ENCODE measurements around the gene WDR41. TPM values are rescaled to one million over a fixed set of nuclear protein-coding genes. Genes with fewer than 3 reads are reported as not detected.
"Not testable (repeated sequence)": the region's sequence is repeated elsewhere in the genome, so short reads cannot be mapped to it uniquely, and the experiment has no call there.

The WDR41 gene
- total RNA-seq, 1 experiment from 2014 or later, result 54.1 TPM

DNA sequence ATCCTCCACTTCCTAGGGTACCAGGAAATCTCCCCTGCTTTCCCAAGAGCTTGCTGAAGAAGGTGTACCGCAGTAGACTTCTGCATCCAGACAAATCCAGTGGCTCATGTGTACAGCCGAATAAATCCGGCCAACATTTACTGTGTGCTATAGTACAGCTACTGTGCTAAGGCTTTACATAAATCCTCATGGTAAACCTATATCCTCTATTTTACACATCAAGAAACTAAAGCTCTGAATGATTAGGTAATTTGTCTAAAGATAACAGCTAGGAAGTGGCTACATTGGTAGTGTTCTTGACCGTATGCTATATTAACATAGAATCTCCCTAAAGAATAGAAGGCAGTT lies 511 bp upstream of the WDR41 start:
- Histone ChIP-seq H2AFZ (ENCODE audit: low read depth, low read length, poor library complexity, severe bottlenecking) (peak overlapping the region; percentile 95), H3K4me2 (ENCODE audit: low read length) (peak overlapping the region; percentile 83)

DNA sequence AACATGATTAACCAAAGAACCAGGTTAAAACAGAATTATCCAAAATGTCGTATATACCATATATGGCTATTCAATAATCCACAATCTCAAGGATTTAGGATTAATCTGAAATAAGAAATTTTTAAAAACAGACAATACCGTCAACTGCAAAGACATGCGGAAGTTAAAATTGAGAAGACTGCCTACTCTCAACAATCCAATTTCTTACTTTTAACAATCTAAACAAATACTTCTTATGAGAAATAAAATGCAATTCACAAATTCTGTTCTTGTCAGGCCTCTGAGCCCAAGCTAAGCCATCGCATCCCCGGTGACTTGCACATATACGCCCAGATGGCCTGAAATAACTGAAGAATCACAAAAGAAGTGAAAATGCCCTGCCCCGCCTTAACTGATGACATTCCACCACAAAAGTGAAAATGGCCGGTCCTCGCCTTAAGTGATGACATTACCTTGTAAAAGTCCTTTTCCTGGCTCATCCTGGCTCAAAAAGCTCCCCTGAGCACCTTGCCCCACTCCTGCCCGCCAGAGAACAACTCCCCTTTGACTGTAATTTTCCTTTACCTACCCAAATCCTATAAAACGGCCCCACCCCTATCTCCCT lies 1.3 kb downstream of the WDR41 start:
- Histone ChIP-seq H3K79me2 (ENCODE audit: insufficient read depth, low read length) (peaks cover 42% of the 10 kb centered on the region), H3K4me2 (ENCODE audit: low read length) (peak overlapping the region; percentile 83), H3K4me1 (ENCODE audit: control insufficient read depth in 1 of 2, insufficient read depth in 2 of 2, low read length in 2 of 2) (peaks cover 7 to 11% of the 10 kb centered on the region in 2 experiments; a peak in 3 of 4 replicates), H3K9ac (ENCODE audit: low read length) (peak overlapping the region; percentile 90), H3K27ac (ENCODE audit: low read depth, low read length) (peak overlapping the region; percentile 91), H3K4me3 (replicated peaks in 1 of 2; ENCODE audit: low read depth in 1 of 2, low read length in 2 of 2) (peak overlapping the region; percentile 73 to 78)
- H3K27me3 ChIP-seq (ENCODE audit: insufficient read depth, low read length); H4K20me1 ChIP-seq (ENCODE audit: insufficient read depth); POLR2A ChIA-PET; H3K9me3 ChIP-seq (ENCODE audit: control insufficient read depth in 1 of 2, insufficient read depth in 1 of 2, low read depth in 1 of 2, low read length in 2 of 2); BruUV-seq (replicated peaks); H3K9me2 ChIP-seq (ENCODE audit: insufficient read depth); H2AFZ ChIP-seq (ENCODE audit: low read depth, low read length, poor library complexity, severe bottlenecking); H3K36me3 ChIP-seq (ENCODE audit: control insufficient read depth in 1 of 2, insufficient read depth in 2 of 2, low read length in 2 of 2); RAD21 ChIA-PET (ENCODE audit: low non-redundant PET in 1 of 2, low total read pairs in 2 of 2, uncharacterized antibody in 2 of 2, unreplicated experiment in 2 of 2); DNase-seq (ENCODE audit: low read depth, low spot score); ATAC-seq: not testable (repeated sequence)
- intact Hi-C loops (cut with micrococcal nuclease), result loop anchor here (10.0 kb wide), 1 partner anchor 426 kb away; no protein-coding TSS in a partner anchor
- CTCF ChIA-PET, result interaction anchor here (1.0 to 1.4 kb wide), 2 partner anchors 64 to 361 kb away, joined by 3 read pairs; no protein-coding TSS in a partner anchor

More for the DNA sequence above, 511 bp upstream of the WDR41 start:
- TF ChIP-seq, protein P1, sequence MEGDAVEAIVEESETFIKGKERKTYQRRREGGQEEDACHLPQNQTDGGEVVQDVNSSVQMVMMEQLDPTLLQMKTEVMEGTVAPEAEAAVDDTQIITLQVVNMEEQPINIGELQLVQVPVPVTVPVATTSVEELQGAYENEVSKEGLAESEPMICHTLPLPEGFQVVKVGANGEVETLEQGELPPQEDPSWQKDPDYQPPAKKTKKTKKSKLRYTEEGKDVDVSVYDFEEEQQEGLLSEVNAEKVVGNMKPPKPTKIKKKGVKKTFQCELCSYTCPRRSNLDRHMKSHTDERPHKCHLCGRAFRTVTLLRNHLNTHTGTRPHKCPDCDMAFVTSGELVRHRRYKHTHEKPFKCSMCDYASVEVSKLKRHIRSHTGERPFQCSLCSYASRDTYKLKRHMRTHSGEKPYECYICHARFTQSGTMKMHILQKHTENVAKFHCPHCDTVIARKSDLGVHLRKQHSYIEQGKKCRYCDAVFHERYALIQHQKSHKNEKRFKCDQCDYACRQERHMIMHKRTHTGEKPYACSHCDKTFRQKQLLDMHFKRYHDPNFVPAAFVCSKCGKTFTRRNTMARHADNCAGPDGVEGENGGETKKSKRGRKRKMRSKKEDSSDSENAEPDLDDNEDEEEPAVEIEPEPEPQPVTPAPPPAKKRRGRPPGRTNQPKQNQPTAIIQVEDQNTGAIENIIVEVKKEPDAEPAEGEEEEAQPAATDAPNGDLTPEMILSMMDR (IDR thresholded peaks at IDR 0.05 in 2 of 3, conservative IDR thresholded peaks at IDR 0.05 in 1 of 3; ENCODE audit: borderline replicate concordance in 1 of 3, insufficient read depth in 1 of 3, low read depth in 2 of 3, low read length in 2 of 3), result peak in 1 of 3 experiments; percentile 5; a peak in 1 of 6 replicates
- TF ChIP-seq FOSL1 (IDR thresholded peaks at IDR 0.05; ENCODE audit: low read depth), result no peak
- TF ChIP-seq CBX3 (IDR thresholded peaks at IDR 0.05; ENCODE audit: low read depth), result 0 out of 2 replicates have a peak, but pooled peaks have one; percentile 7
- 0 out of 2 replicates have a peak, but pooled peaks have one; percentile 11 for TF ChIP-seq SP1 (IDR thresholded peaks at IDR 0.05; ENCODE audit: low read depth)
- Histone ChIP-seq H3K4me3 (replicated peaks in 1 of 2; ENCODE audit: low read depth in 1 of 2, low read length in 2 of 2) (peak overlapping the region in 1 of 2 experiments; percentile 78; a peak in 2 of 4 replicates), H3K9ac (ENCODE audit: low read length) (peak overlapping the region; percentile 90; the same call in 1 of the 2 replicates), H4K20me1 (ENCODE audit: insufficient read depth) (no peaks in the 10 kb centered on the region), H3K36me3 (ENCODE audit: control insufficient read depth in 1 of 2, insufficient read depth in 2 of 2, low read length in 2 of 2) (0 out of 4 replicates have a peak, but pooled peaks cover 0 to 3% of the 10 kb centered on the region in 2 experiments), H3K4me1 (ENCODE audit: control insufficient read depth in 1 of 2, insufficient read depth in 2 of 2, low read length in 2 of 2) (peaks cover 7 to 11% of the 10 kb centered on the region in 2 experiments; a peak in 3 of 4 replicates), H3K9me3 (ENCODE audit: control insufficient read depth in 1 of 2, insufficient read depth in 1 of 2, low read depth in 1 of 2, low read length in 2 of 2) (no peaks in the 10 kb centered on the region), H3K27ac (ENCODE audit: low read depth, low read length) (peak overlapping the region; percentile 91), H3K27me3 (ENCODE audit: insufficient read depth, low read length) (no peaks in the 10 kb centered on the region), H3K79me2 (ENCODE audit: insufficient read depth, low read length) (peaks cover 42% of the 10 kb centered on the region), H3K9me2 (ENCODE audit: insufficient read depth) (no peaks in the 10 kb centered on the region)
- RAD21 ChIA-PET (ENCODE audit: low non-redundant PET in 1 of 2, low total read pairs in 2 of 2, uncharacterized antibody in 2 of 2, unreplicated experiment in 2 of 2), result no interaction called here
- CTCF ChIA-PET, result interaction anchor here (0.9 to 1.4 kb wide), 12 partner anchors 9 to 624 kb away, joined by 3 to 9 read pairs (median 3); no protein-coding TSS in a partner anchor
- POLR2A ChIA-PET, result interaction anchor here (0.8 kb wide), 2 partner anchors 10 to 624 kb away, joined by 3 read pairs; no protein-coding TSS in a partner anchor
- ATAC-seq, result peak; percentile 21
- DNase-seq (ENCODE audit: low read depth, low spot score), result no peak
- BruUV-seq (replicated peaks), result no TSS peak
- intact Hi-C loops (cut with micrococcal nuclease), result loop anchor here (1.0 to 10.0 kb wide), 3 partner anchors 348 to 428 kb away; no protein-coding TSS in a partner anchor

All from HCT116 (cell line).